Parathyroid adenoma (tissue), 2 donors: ENCODE results near the gene ADPRHL1.

Experiments
- H2AFZ ChIP-seq: fragments of 300-600 bp; sonication (generic); one replicate; pipeline ENCODE4 v1.7.0; 2017; ENCODE audit warnings: antibody characterized with exemption, mild to moderate bottlenecking
- H3K27ac ChIP-seq: fragments of 300-600 bp; sonication (generic); one replicate; pipeline ENCODE4 v1.7.0; 2017
- H3K27me3 ChIP-seq: fragments of 300-600 bp; sonication (generic); one replicate; pipeline ENCODE4 v1.7.0; 2017; ENCODE audit warnings: low read length; ENCODE audit not compliant: control insufficient read depth, insufficient read depth
- H3K36me3 ChIP-seq: fragments of 300-600 bp; sonication (generic); one replicate; pipeline ENCODE4 v1.7.0; 2017; ENCODE audit warnings: low read length; ENCODE audit not compliant: control insufficient read depth, insufficient read depth
- H3K4me1 ChIP-seq: fragments of 300-600 bp; sonication (generic); one replicate; pipeline ENCODE4 v1.7.0; 2017; ENCODE audit warnings: control low read depth
- H3K4me2 ChIP-seq: fragments of 300-600 bp; sonication (generic); one replicate; pipeline ENCODE4 v1.7.0; 2017; ENCODE audit warnings: low read length
- H3K4me3 ChIP-seq: fragments of 300-600 bp; sonication (generic); one replicate; pipeline ENCODE4 v1.7.0; 2017; ENCODE audit warnings: low read depth, low read length
- H3K79me2 ChIP-seq: fragments of 300-600 bp; sonication (generic); one replicate; pipeline ENCODE4 v1.7.0; 2017; ENCODE audit warnings: control low read depth
- H3K9ac ChIP-seq: fragments of 300-600 bp; sonication (generic); one replicate; pipeline ENCODE4 v1.7.0; 2017; ENCODE audit warnings: mild to moderate bottlenecking
- H3K9me3 ChIP-seq: fragments of 300-600 bp; sonication (generic); one replicate; pipeline ENCODE4 v1.7.0; 2017; ENCODE audit warnings: low read length; ENCODE audit not compliant: control insufficient read depth
- CTCF ChIP-seq: fragments of 300-600 bp; sonication (generic); IDR thresholded peaks from one replicate; pipeline ENCODE4 v1.7.0; 2017; ENCODE audit warnings: antibody characterized with exemption, mild to moderate bottlenecking
- donor health status: primary hyperparathyroidism.

Gene ADPRHL1

GRCh38 chr13:113404723-113405471 lies 48.4 kb downstream of the ADPRHL1 start:
- Histone ChIP-seq H2AFZ (no peak overlapping the region), H3K4me2 (no peak overlapping the region), H3K27me3 (no peaks in the 10 kb centered on the region), H3K9me3 (no peaks in the 10 kb centered on the region), H3K9ac (no peak overlapping the region), H3K36me3 (no peaks in the 10 kb centered on the region), H3K4me1 (no peaks in the 10 kb centered on the region), H3K79me2 (no peaks in the 10 kb centered on the region), H3K27ac (no peak overlapping the region), H3K4me3 (no peak overlapping the region)
- no peak for TF ChIP-seq CTCF

- Histone ChIP-seq H3K9ac (no peak overlapping the region), H3K4me2 (no peak overlapping the region), H3K79me2 (no peaks in the 10 kb centered on the region), H3K36me3 (no peaks in the 10 kb centered on the region), H3K9me3 (no peaks in the 10 kb centered on the region), H3K4me1 (no peaks in the 10 kb centered on the region), H3K27ac (no peak overlapping the region), H3K4me3 (no peak overlapping the region), H3K27me3 (no peaks in the 10 kb centered on the region), H2AFZ (no peak overlapping the region)
- no peak for TF ChIP-seq CTCF
Measured at GRCh38 chr13:113404366-113404722, 48.9 kb downstream of the ADPRHL1 start.

- H2AFZ ChIP-seq, result no peak overlapping the region
- TF ChIP-seq CTCF, result no peak
Measured at GRCh38 chr13:113403255-113404104, 49.8 kb downstream of the ADPRHL1 start.

GRCh38 chr13:113402471-113403254 lies 50.6 kb downstream of the ADPRHL1 start:
- H3K4me3 ChIP-seq, result no peak overlapping the region
- no peak overlapping the region for H3K27ac ChIP-seq
- no peaks in the 10 kb centered on the region for H3K36me3 ChIP-seq
- no peaks in the 10 kb centered on the region for H3K9me3 ChIP-seq
- H3K4me2 ChIP-seq, result no peak overlapping the region
- no peak overlapping the region for H2AFZ ChIP-seq
- H3K79me2 ChIP-seq, result no peaks in the 10 kb centered on the region
- H3K4me1 ChIP-seq, result no peaks in the 10 kb centered on the region
- TF ChIP-seq CTCF, result no peak
- H3K27me3 ChIP-seq, result no peaks in the 10 kb centered on the region
- H3K9ac ChIP-seq, result no peak overlapping the region

More at GRCh38 chr13:113403255-113404104, 49.8 kb downstream of the ADPRHL1 start:
- Histone ChIP-seq H3K4me1 (no peaks in the 10 kb centered on the region), H3K4me3 (no peak overlapping the region), H3K79me2 (no peaks in the 10 kb centered on the region), H3K27me3 (no peaks in the 10 kb centered on the region), H3K9me3 (no peaks in the 10 kb centered on the region), H3K9ac (no peak overlapping the region), H3K4me2 (no peak overlapping the region), H3K27ac (no peak overlapping the region), H3K36me3 (no peaks in the 10 kb centered on the region)
